Measurements from ENCODE around the gene TMEM259.

TMEM259 gene

DNA sequence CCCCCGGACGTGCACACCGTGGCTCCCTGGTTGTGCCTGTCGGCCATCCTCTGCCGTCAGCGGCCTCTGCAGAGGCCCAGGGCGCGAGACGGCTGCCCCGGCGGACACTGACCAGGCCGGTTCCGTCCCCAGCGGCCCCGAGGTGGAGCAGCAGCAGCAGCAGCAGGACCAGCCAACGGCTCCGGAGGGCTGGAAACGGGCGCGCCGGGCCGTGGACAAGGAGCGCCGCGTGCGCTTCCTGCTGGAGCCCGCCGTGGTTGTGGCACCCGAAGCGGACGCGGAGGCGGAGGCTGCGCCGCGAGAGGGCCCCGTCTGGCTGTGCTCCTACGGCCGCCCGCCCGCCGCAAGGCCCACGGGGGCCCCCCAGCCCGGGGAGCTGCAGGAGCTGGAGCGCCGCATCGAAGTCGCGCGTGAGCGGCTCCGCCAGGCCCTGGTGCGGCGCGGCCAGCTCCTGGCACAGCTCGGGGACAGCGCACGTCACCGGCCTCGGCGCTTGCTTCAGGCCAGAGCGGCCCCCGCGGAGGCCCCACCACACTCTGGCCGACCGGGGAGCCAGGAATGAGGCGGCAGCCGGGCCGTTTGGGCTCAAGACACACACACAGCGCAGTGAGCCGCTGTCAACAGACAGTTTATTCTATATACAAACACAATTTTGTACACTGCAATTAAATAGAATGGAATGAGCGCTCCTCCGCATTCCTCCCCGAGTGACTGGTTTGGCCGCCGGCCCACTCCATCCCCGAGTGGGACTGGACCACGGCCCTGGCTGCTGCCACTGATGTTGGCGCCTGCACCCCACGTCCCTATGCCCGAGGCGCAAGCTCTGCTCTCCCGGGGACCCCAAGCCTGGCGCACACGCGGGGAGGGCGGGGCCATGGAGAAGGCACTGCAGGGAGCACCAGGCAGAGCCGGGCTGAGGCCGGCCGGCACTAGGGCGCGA lies 11.6 kb downstream of the TMEM259 start:
- no peak overlapping the region for H3K9ac ChIP-seq (ENCODE audit: low read length)
- H3K79me2 ChIP-seq (ENCODE audit: insufficient read depth, low read length), result no peaks in the 10 kb centered on the region
- no peak overlapping the region for H2AFZ ChIP-seq (ENCODE audit: low read length)
- H3K27ac ChIP-seq (ENCODE audit: low read depth, low read length, poor library complexity, severe bottlenecking), result no peak overlapping the region
- no peaks in the 10 kb centered on the region for H3K9me3 ChIP-seq (ENCODE audit: low read length)
- H3K27me3 ChIP-seq (ENCODE audit: insufficient read depth, low read length), result no peaks in the 10 kb centered on the region
- H3K4me3 ChIP-seq (ENCODE audit: low read depth, low read length, poor library complexity, severe bottlenecking), result no peak overlapping the region
- H3K9me2 ChIP-seq (ENCODE audit: low read depth, low read length), result no peaks in the 10 kb centered on the region
- H3K36me3 ChIP-seq (ENCODE audit: insufficient read depth, low read length), result peaks cover 56% of the 10 kb centered on the region
- TF ChIP-seq, protein P1, sequence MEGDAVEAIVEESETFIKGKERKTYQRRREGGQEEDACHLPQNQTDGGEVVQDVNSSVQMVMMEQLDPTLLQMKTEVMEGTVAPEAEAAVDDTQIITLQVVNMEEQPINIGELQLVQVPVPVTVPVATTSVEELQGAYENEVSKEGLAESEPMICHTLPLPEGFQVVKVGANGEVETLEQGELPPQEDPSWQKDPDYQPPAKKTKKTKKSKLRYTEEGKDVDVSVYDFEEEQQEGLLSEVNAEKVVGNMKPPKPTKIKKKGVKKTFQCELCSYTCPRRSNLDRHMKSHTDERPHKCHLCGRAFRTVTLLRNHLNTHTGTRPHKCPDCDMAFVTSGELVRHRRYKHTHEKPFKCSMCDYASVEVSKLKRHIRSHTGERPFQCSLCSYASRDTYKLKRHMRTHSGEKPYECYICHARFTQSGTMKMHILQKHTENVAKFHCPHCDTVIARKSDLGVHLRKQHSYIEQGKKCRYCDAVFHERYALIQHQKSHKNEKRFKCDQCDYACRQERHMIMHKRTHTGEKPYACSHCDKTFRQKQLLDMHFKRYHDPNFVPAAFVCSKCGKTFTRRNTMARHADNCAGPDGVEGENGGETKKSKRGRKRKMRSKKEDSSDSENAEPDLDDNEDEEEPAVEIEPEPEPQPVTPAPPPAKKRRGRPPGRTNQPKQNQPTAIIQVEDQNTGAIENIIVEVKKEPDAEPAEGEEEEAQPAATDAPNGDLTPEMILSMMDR (IDR thresholded peaks at IDR 0.05; ENCODE audit: low read length), result no peak
- TF ChIP-seq EZH2 (IDR thresholded peaks at IDR 0.05; ENCODE audit: borderline replicate concordance, low read length), result no peak
- H3K4me1 ChIP-seq (ENCODE audit: insufficient read depth, low read length, severe bottlenecking), result no peaks in the 10 kb centered on the region
- no peaks in the 10 kb centered on the region for H3F3A ChIP-seq (ENCODE audit: insufficient read depth, low read length)
- H3K4me2 ChIP-seq (ENCODE audit: low read length), result no peak overlapping the region
- no peaks in the 10 kb centered on the region for H4K20me1 ChIP-seq (ENCODE audit: insufficient read depth, low read length)

DNA sequence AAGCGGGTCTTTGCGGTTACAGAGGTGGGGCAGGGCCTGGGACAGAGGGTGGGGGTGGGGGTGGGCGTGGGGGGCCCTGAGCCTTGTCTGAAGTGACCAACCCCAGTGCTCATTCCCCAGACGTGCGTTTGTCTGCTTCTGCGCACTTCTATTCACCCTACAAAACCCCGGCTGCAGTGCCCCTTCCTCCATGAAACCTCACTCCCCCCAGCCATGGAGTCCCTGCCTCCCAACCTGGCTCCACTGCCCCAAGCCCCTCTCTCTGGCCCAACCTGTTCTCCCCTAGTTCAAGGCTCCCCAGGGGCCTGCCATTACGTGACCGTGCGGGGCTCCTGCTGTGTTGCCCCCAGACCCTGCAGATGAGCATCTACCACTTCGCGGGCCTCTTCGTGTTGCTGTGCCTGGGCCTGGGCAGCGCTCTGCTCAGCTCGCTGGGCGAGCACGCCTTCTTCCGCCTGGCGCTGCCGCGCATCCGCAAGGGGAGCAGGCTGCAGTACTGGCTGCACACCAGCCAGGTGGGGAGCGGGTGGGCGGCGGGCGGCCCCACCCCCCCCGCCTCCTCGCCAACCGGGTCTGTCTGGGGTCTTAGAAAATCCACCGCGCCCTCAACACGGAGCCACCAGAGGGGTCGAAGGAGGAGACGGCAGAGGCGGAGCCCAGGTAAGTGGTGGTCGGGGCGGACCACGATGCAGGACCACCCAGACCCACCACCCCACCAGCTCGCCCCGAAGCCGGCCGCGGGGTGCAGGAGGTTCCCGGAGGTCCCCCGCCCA lies 12.5 kb downstream of the TMEM259 start:
- Histone ChIP-seq H4K20me1 (ENCODE audit: insufficient read depth, low read length) (no peaks in the 10 kb centered on the region), H3K79me2 (ENCODE audit: insufficient read depth, low read length) (no peaks in the 10 kb centered on the region), H3K9me2 (ENCODE audit: low read depth, low read length) (no peaks in the 10 kb centered on the region), H3K4me2 (ENCODE audit: low read length) (no peak overlapping the region), H3K4me3 (ENCODE audit: low read depth, low read length, poor library complexity, severe bottlenecking) (no peak overlapping the region), H3K27me3 (ENCODE audit: insufficient read depth, low read length) (peaks cover 5% of the 10 kb centered on the region; the same call in 1 of the 2 replicates), H3K4me1 (ENCODE audit: insufficient read depth, low read length, severe bottlenecking) (no peaks in the 10 kb centered on the region), H3F3A (ENCODE audit: insufficient read depth, low read length) (no peaks in the 10 kb centered on the region), H2AFZ (ENCODE audit: low read length) (no peak overlapping the region), H3K27ac (ENCODE audit: low read depth, low read length, poor library complexity, severe bottlenecking) (no peak overlapping the region), H3K9ac (ENCODE audit: low read length) (no peak overlapping the region), H3K9me3 (ENCODE audit: low read length) (no peaks in the 10 kb centered on the region), H3K36me3 (ENCODE audit: insufficient read depth, low read length) (peaks cover 48% of the 10 kb centered on the region)
- no peak for TF ChIP-seq EZH2 (IDR thresholded peaks at IDR 0.05; ENCODE audit: borderline replicate concordance, low read length)
- TF ChIP-seq, protein P1 (IDR thresholded peaks at IDR 0.05; ENCODE audit: low read length), result no peak

DNA sequence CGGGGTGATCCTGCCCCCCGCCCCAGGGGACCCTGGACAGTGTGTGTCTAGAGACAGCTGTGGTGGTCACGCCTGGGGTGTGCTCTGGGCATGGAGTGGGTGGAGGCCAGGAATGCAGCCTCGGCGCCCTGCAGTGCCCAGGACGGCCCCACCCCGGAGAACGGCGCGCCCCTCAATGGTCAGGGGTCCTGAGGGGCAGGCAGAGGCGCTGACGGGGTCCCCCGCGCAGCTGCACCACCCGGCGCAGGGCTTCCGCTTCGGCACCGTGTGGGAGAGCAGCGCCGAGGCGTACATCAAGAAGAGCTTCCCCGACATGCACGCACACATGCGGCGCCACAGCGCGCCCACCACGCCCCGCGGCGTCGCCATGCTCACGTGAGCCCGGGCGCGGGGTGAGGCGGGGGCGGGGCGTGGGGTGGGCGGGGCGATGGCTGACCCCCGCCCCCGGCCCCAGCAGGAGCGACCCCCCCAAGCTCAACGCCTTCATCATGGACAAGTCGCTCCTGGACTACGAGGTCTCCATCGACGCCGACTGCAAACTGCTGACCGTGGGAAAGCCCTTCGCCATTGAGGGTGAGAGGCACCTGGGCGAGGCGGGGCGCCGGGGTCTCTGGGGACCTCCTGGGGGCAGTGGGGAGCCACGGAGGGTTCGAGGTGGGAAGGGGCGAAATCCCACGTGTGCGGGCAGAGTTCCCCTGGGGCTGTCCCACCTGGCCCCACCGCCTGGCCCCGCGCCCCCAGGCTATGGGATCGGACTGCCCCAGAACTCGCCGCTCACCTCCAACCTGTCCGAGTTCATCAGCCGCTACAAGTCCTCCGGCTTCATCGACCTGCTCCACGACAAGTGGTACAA lies 13.3 kb downstream of the TMEM259 start:
- no peaks in the 10 kb centered on the region for H3K9me3 ChIP-seq (ENCODE audit: low read length)
- no peaks in the 10 kb centered on the region for H3F3A ChIP-seq (ENCODE audit: insufficient read depth, low read length)
- no peak overlapping the region for H2AFZ ChIP-seq (ENCODE audit: low read length)
- peaks cover 12% of the 10 kb centered on the region; the same call in 1 of the 2 replicates for H3K27me3 ChIP-seq (ENCODE audit: insufficient read depth, low read length)
- H3K4me1 ChIP-seq (ENCODE audit: insufficient read depth, low read length, severe bottlenecking), result no peaks in the 10 kb centered on the region
- H3K4me2 ChIP-seq (ENCODE audit: low read length), result no peak overlapping the region
- H3K9me2 ChIP-seq (ENCODE audit: low read depth, low read length), result no peaks in the 10 kb centered on the region
- no peaks in the 10 kb centered on the region for H4K20me1 ChIP-seq (ENCODE audit: insufficient read depth, low read length)
- H3K4me3 ChIP-seq (ENCODE audit: low read depth, low read length, poor library complexity, severe bottlenecking), result no peak overlapping the region
- TF ChIP-seq, protein P1 (IDR thresholded peaks at IDR 0.05; ENCODE audit: low read length), result no peak
- TF ChIP-seq EZH2 (IDR thresholded peaks at IDR 0.05; ENCODE audit: borderline replicate concordance, low read length), result no peak
- peaks cover 40% of the 10 kb centered on the region for H3K36me3 ChIP-seq (ENCODE audit: insufficient read depth, low read length)
- H3K27ac ChIP-seq (ENCODE audit: low read depth, low read length, poor library complexity, severe bottlenecking), result no peak overlapping the region
- no peak overlapping the region for H3K9ac ChIP-seq (ENCODE audit: low read length)
- no peaks in the 10 kb centered on the region for H3K79me2 ChIP-seq (ENCODE audit: insufficient read depth, low read length)
